Esophagus muscularis mucosa (tissue), 4 donors: ENCODE measurements around the gene CYP4A11. TPM values are rescaled to one million over a fixed set of nuclear protein-coding genes. Genes with fewer than 3 reads are reported as not detected.

ENCODE experiments used
- small RNA-seq, 3 donors: library from RNA; depleted of rRNA; stranded (forward); fragments of <200 nt; gene quantifications; one replicate each; pipeline ENCODE3, GENCODE V24; 2016
- total RNA-seq, 4 donors: library from RNA; depleted of rRNA; stranded (reverse); fragments of >200 nt; gene quantifications; one replicate each; pipeline versions ENCODE4 v1.1.0 to v1.2.1, GENCODE V29; 2016

CYP4A11 gene
- total RNA-seq, 4 donors from 2014 or later, result not detected

Small RNA genes within 50 kb of the gene (small RNA-seq; reads per million reads assigned to genes)
- gene CYP4A26P, result 0 reads per million in 3 donors

Other genes starting within 250 kb of the CYP4A11 start
- 100 to 1,000 TPM in 2 of 4 donors, 10 to 100 TPM in 2; 83.5 to 113 (median 104) TPM for gene EFCAB14, start 222.4 kb downstream of the CYP4A11 start, total RNA-seq
- gene CYP4B1, start 142.4 kb downstream of the CYP4A11 start, total RNA-seq, result 100 to 1,000 TPM in 2 of 4 donors, 10 to 100 TPM in 2; 41.1 to 150 (median 113) TPM
- 10 to 100 TPM in 1 of 4 donors, 1 to 10 TPM in 3; 3.0 to 11.2 (median 4.1) TPM for gene CYP4X1, start 82.2 kb upstream of the CYP4A11 start, total RNA-seq
- gene CYP4Z1, start 125.8 kb upstream of the CYP4A11 start, total RNA-seq, result 1 to 10 TPM; 1.1 to 2.8 (median 1.5) TPM
- gene CYP4A22, start 196.0 kb upstream of the CYP4A11 start, total RNA-seq, result under 1 TPM in 2 of 4 donors, not detected in 2; 0.19 to 0.46 TPM
- 1 to 10 TPM in 1 of 4 donors, not detected in 3; 1.8 TPM for gene PDZK1IP1, start 248.6 kb upstream of the CYP4A11 start, total RNA-seq